HEK293 (cell line): Measurements from ENCODE around the gene TCAP.

Experiments
- CTCF ChIA-PET: fragments of 350-600 bp; formaldehyde crosslinking; extraction: SDS; loops from one replicate; lab custom pipeline; 2021; ENCODE audit warnings: antibody characterized with exemption; lab: Yijun Ruan, JAX
- POLR2A ChIA-PET: fragments of 300-600 bp; formaldehyde crosslinking; extraction: SDS; loops from one replicate; lab custom pipeline; 2020; ENCODE audit warnings: antibody characterized with exemption, inconsistent platforms; lab: Yijun Ruan, JAX
- H3K27ac ChIP-seq: fragments of 200-500 bp; sonication (Bioruptor generic); 2 replicates; pipeline ENCODE4 v1.5.1; 2014; ENCODE audit warnings: low read depth, low read length, control low read depth, inconsistent platforms; ENCODE audit errors: extremely low read depth
- H3K36me3 ChIP-seq, 2 experiments: fragments of 200-500 bp in 1 of 2; sonication (Bioruptor generic) in 1 of 2; 1 replicate in 1 of 2; 2 replicates in 1 of 2; pipeline ENCODE4 v1.5.1; 2014 to 2017; ENCODE audit warnings: inconsistent platforms in 2 of 2, low read length in 2 of 2; ENCODE audit not compliant: control insufficient read depth in 2 of 2, insufficient read depth in 1 of 2
- H3K4me1 ChIP-seq: fragments of 200-500 bp; sonication (Bioruptor generic); 2 replicates; pipeline ENCODE4 v1.5.1; 2014; ENCODE audit warnings: mild to moderate bottlenecking, low read length, inconsistent platforms; ENCODE audit not compliant: control insufficient read depth, insufficient read depth
- H3K4me3 ChIP-seq: 2 replicates; pipeline ENCODE4 v1.5.1; 2011; ENCODE audit warnings: low read depth, mild to moderate bottlenecking, control low read depth, low read length, moderate library complexity
- H3K9me3 ChIP-seq: fragments of 200-500 bp; sonication (Bioruptor generic); 2 replicates; pipeline ENCODE4 v1.5.1; 2014; ENCODE audit warnings: low read depth, low read length, inconsistent platforms; ENCODE audit not compliant: control insufficient read depth, insufficient read depth
- FEZF1 ChIP-seq: fragments of 450-650 bp; formaldehyde crosslinking; IDR thresholded peaks from 2 replicates; pipeline ENCODE4 v1.5.1; 2016; ENCODE audit warnings: missing biosample characterization, missing genetic modification characterization
- GFI1B ChIP-seq: fragments of 450-650 bp; formaldehyde crosslinking; IDR thresholded peaks from 2 replicates; pipeline ENCODE4 v1.5.1; 2016; ENCODE audit warnings: missing biosample characterization, missing genetic modification characterization
- GLI2 ChIP-seq: fragments of 450-650 bp; formaldehyde crosslinking; IDR thresholded peaks from 2 replicates; pipeline ENCODE4; 2017; ENCODE audit warnings: missing biosample characterization, missing genetic modification characterization, low read depth, borderline replicate concordance
- HOXC10 ChIP-seq: sonication (generic); formaldehyde crosslinking; IDR thresholded peaks from 2 replicates; pipeline ENCODE4 v1.8.1; 2023; ENCODE audit warnings: mild to moderate bottlenecking, missing genetic modification reagents
- OVOL3 ChIP-seq: fragments of 450-650 bp; formaldehyde crosslinking; IDR thresholded peaks from 2 replicates; pipeline ENCODE4 v1.5.1; 2016; ENCODE audit warnings: missing biosample characterization, missing genetic modification characterization
- PRDM1 ChIP-seq: fragments of 450-650 bp; formaldehyde crosslinking; IDR thresholded peaks from 2 replicates; pipeline ENCODE4; 2016; ENCODE audit warnings: missing biosample characterization, missing genetic modification characterization
- SALL2 ChIP-seq: fragments of 450-650 bp; formaldehyde crosslinking; IDR thresholded peaks from 2 replicates; pipeline ENCODE4 v1.5.0; 2017; ENCODE audit warnings: missing biosample characterization, mild to moderate bottlenecking, missing genetic modification characterization, borderline replicate concordance
- SCRT1 ChIP-seq: fragments of 450-650 bp; formaldehyde crosslinking; IDR thresholded peaks from 2 replicates; pipeline ENCODE4 v1.5.1; 2016; ENCODE audit warnings: missing biosample characterization, missing genetic modification characterization, borderline replicate concordance
- SETDB1 ChIP-seq: IDR thresholded peaks from one replicate; pipeline ENCODE4 v1.6.1; 2017; ENCODE audit warnings: mild to moderate bottlenecking, low read length, moderate library complexity, mixed read lengths; ENCODE audit not compliant: insufficient read length
- SP3 ChIP-seq: fragments of 450-650 bp; formaldehyde crosslinking; IDR thresholded peaks from 2 replicates; pipeline ENCODE4 v1.5.1; 2016; ENCODE audit warnings: missing biosample characterization, missing genetic modification characterization
- SP7 ChIP-seq: fragments of 450-650 bp; formaldehyde crosslinking; IDR thresholded peaks from 2 replicates; pipeline ENCODE4 v1.5.1; 2016; ENCODE audit warnings: missing biosample characterization, missing genetic modification characterization
- ZBTB11 ChIP-seq: fragments of 450-650 bp; formaldehyde crosslinking; conservative IDR thresholded peaks from 2 replicates; pipeline ENCODE4 v1.5.1; 2016; ENCODE audit warnings: low read depth, missing biosample characterization, missing genetic modification characterization
- ZBTB48 ChIP-seq: fragments of 450-650 bp; formaldehyde crosslinking; IDR thresholded peaks from 2 replicates; pipeline ENCODE4 v1.5.1; 2016; ENCODE audit warnings: missing biosample characterization, missing genetic modification characterization
- ZFP41 ChIP-seq: fragments of 450-650 bp; formaldehyde crosslinking; IDR thresholded peaks from 2 replicates; pipeline ENCODE4 v1.5.1; 2016; ENCODE audit warnings: missing biosample characterization, missing genetic modification characterization, borderline replicate concordance
- ZNF114 ChIP-seq: fragments of 450-650 bp; formaldehyde crosslinking; IDR thresholded peaks from 2 replicates; pipeline ENCODE4 v1.5.0; 2017; ENCODE audit warnings: missing biosample characterization, missing genetic modification characterization
- ZNF121 ChIP-seq: fragments of 450-650 bp; formaldehyde crosslinking; IDR thresholded peaks from 2 replicates; pipeline ENCODE4 v1.5.1; 2016; ENCODE audit warnings: missing biosample characterization, missing genetic modification characterization
- ZNF157 ChIP-seq: fragments of 450-650 bp; formaldehyde crosslinking; IDR thresholded peaks from 2 replicates; pipeline ENCODE4 v1.5.1; 2016; ENCODE audit warnings: missing biosample characterization, missing genetic modification characterization
- ZNF19 ChIP-seq: fragments of 450-650 bp; formaldehyde crosslinking; IDR thresholded peaks from 2 replicates; pipeline ENCODE4; 2016; ENCODE audit warnings: missing biosample characterization, missing genetic modification characterization, low read depth
- ZNF202 ChIP-seq: fragments of 450-650 bp; formaldehyde crosslinking; IDR thresholded peaks from 2 replicates; pipeline ENCODE4 v1.5.1; 2016; ENCODE audit warnings: missing biosample characterization, missing genetic modification characterization, borderline replicate concordance
- ZNF223 ChIP-seq: fragments of 450-650 bp; formaldehyde crosslinking; IDR thresholded peaks from 2 replicates; pipeline ENCODE4 v1.5.1; 2016; ENCODE audit warnings: missing biosample characterization, missing genetic modification characterization
- ZNF280C ChIP-seq: fragments of 450-650 bp; formaldehyde crosslinking; IDR thresholded peaks from 2 replicates; pipeline ENCODE4 v1.5.1; 2016; ENCODE audit warnings: missing biosample characterization, missing genetic modification characterization
- ZNF292 ChIP-seq: fragments of 450-650 bp; formaldehyde crosslinking; IDR thresholded peaks from 2 replicates; pipeline ENCODE4 v1.5.1; 2016; ENCODE audit warnings: low read depth, missing biosample characterization, missing genetic modification characterization, borderline replicate concordance
- ZNF335 ChIP-seq: fragments of 450-650 bp; formaldehyde crosslinking; conservative IDR thresholded peaks from 2 replicates; pipeline ENCODE4 v1.5.1; 2016; ENCODE audit warnings: missing biosample characterization, missing genetic modification characterization
- ZNF366 ChIP-seq: fragments of 450-650 bp; formaldehyde crosslinking; conservative IDR thresholded peaks from 2 replicates; pipeline ENCODE4 v1.5.1; 2016; ENCODE audit warnings: missing biosample characterization, missing genetic modification characterization
- ZNF37A ChIP-seq: fragments of 450-650 bp; IDR thresholded peaks from 2 replicates; pipeline ENCODE4 v1.5.1; 2018; ENCODE audit warnings: missing biosample characterization, missing genetic modification characterization
- ZNF404 ChIP-seq: fragments of 450-650 bp; formaldehyde crosslinking; IDR thresholded peaks from 2 replicates; pipeline ENCODE4 v1.5.1; 2017; ENCODE audit warnings: missing biosample characterization, missing genetic modification characterization
- ZNF549 ChIP-seq: fragments of 450-650 bp; IDR thresholded peaks from 2 replicates; pipeline ENCODE4 v1.5.1; 2018; ENCODE audit warnings: missing biosample characterization, missing genetic modification characterization, mild to moderate bottlenecking, inconsistent platforms, moderate library complexity
- ZNF610 ChIP-seq: fragments of 450-650 bp; formaldehyde crosslinking; IDR thresholded peaks from 2 replicates; pipeline ENCODE4 v1.5.1; 2016; ENCODE audit warnings: missing biosample characterization, missing genetic modification characterization, borderline replicate concordance
- ZNF747 ChIP-seq: fragments of 450-650 bp; formaldehyde crosslinking; IDR thresholded peaks from 2 replicates; pipeline ENCODE4 v1.5.1; 2016; ENCODE audit warnings: missing biosample characterization, missing genetic modification characterization
- ZNF777 ChIP-seq: fragments of 450-650 bp; formaldehyde crosslinking; IDR thresholded peaks from 2 replicates; pipeline ENCODE4 v1.5.1; 2017; ENCODE audit warnings: missing biosample characterization, missing genetic modification characterization, borderline replicate concordance
- ZNF792 ChIP-seq: fragments of 450-650 bp; formaldehyde crosslinking; IDR thresholded peaks from 2 replicates; pipeline ENCODE4 v1.5.1; 2016; ENCODE audit warnings: missing biosample characterization, missing genetic modification characterization
- ZNF830 ChIP-seq: fragments of 450-650 bp; IDR thresholded peaks from 2 replicates; pipeline ENCODE4 v1.5.0; 2018; ENCODE audit warnings: missing biosample characterization, missing genetic modification characterization, low read depth, mild to moderate bottlenecking, moderate library complexity

TCAP gene

GRCh38 chr17:39622380-39623006 is 42.7 kb upstream of the TCAP start:
- Histone ChIP-seq H3K27ac (no peak overlapping the region), H3K4me1 (peaks cover 4% of the 10 kb centered on the region), H3K36me3 (no peaks in the 10 kb centered on the region), H3K9me3 (no peaks in the 10 kb centered on the region), H3K4me3 (no peak overlapping the region)
- TF ChIP-seq ZNF19 (tag by site-specific recombination) (no peak), ZNF292 (tag by site-specific recombination) (no peak), ZNF404 (tag by site-specific recombination) (no peak), ZNF747 (no peak), ZNF366 (tag by site-specific recombination) (0 out of 2 replicates have a peak, but pooled peaks have one; percentile 33), SP3 (tag by site-specific recombination) (no peak), ZNF202 (no peak), SP7 (tag by site-specific recombination) (no peak), ZNF121 (peak; percentile 89), ZNF335 (no peak), ZNF777 (tag by site-specific recombination) (no peak), ZNF610 (tag by site-specific recombination) (no peak), SALL2 (no peak), HOXC10 (CRISPR knock-in tag) (no peak), ZNF280C (tag by site-specific recombination) (no peak), PRDM1 (tag by site-specific recombination) (no peak), ZNF114 (tag by site-specific recombination) (no peak), GLI2 (tag by site-specific recombination) (no peak), ZBTB48 (no peak), ZNF792 (tag by site-specific recombination) (no peak), SETDB1 (peak; percentile 10)
- ChIA-PET CTCF (interaction anchor here (0.5 to 11.8 kb wide), 65 partner anchors 11 to 818 kb away, joined by 3 to 475 read pairs (median 6); partner anchors contain the start of genes ERBB2, MIEN1, NEUROD2 and PNMT), POLR2A (interaction anchor here (1.3 kb wide), 1 partner anchor 11 kb away, joined by 7 read pairs; no protein-coding TSS in a partner anchor)

- H3K36me3 ChIP-seq, result no peaks in the 10 kb centered on the region
- H3K9me3 ChIP-seq, result no peaks in the 10 kb centered on the region
- no peak overlapping the region for H3K27ac ChIP-seq
- peaks cover 4% of the 10 kb centered on the region; the same call in 1 of the 2 replicates for H3K4me1 ChIP-seq
- ChIA-PET CTCF (interaction anchor here (0.6 to 11.8 kb wide), 67 partner anchors 10 to 726 kb away, joined by 3 to 475 read pairs (median 5); partner anchors contain the start of genes ERBB2, MIEN1, NEUROD2 and PNMT), POLR2A (interaction anchor here (0.6 kb wide), 3 partner anchors 40 to 205 kb away, joined by 3 to 9 read pairs (median 5); no protein-coding TSS in a partner anchor)
- H3K4me3 ChIP-seq, result no peak overlapping the region
- TF ChIP-seq SCRT1, result no peak
- no peak for TF ChIP-seq ZNF549
- no peak for TF ChIP-seq GFI1B (tag by site-specific recombination)
- no peak for TF ChIP-seq PRDM1 (tag by site-specific recombination)
- TF ChIP-seq ZNF157 (tag by site-specific recombination), result no peak
- no peak for TF ChIP-seq ZNF37A (tag by site-specific recombination)
- TF ChIP-seq ZNF223 (tag by site-specific recombination), result no peak
- no peak for TF ChIP-seq ZNF830 (tag by site-specific recombination)
- no peak for TF ChIP-seq ZFP41
- no peak for TF ChIP-seq OVOL3
- TF ChIP-seq ZBTB11 (tag by site-specific recombination), result peak; percentile 81
- TF ChIP-seq ZNF404 (tag by site-specific recombination), result no peak
- no peak for TF ChIP-seq FEZF1 (tag by site-specific recombination)
These were observed 41.7 kb upstream of the TCAP start for GRCh38 chr17:39623356-39623950.
